ENCODE data around the gene SCN11A.
A peak's percentile ranks its signal among the peaks of the same experiment; 100 is the strongest.

SCN11A gene

GRCh38 chr3:39051649-39052561, at the start of gene SCN11A, which contains the start of gene WDR48:
SCN11A (minus strand) TSS chr3:39051944; CDS start chr3:38950362, 101,582 bp downstream.
WDR48 (plus strand) TSS chr3:39052016; CDS start chr3:39052026, 10 bp downstream.
- H3K9me3 ChIP-seq (ENCODE audit: control insufficient read depth, insufficient read depth, low read length): no peaks in the 10 kb centered on the region
- no peaks in the 10 kb centered on the region for H3K4me1 ChIP-seq (ENCODE audit: insufficient read depth, low read length)
- H3K36me3 ChIP-seq (ENCODE audit: insufficient read depth, low read length): no peaks in the 10 kb centered on the region
- H3K9ac ChIP-seq (ENCODE audit: low read depth, low read length): peak within 1 kb of the TSS; percentile 95

GRCh38 chr3:39101022-39101689, 49.4 kb upstream of the SCN11A start:
- H3K4me1 ChIP-seq (ENCODE audit: insufficient read depth, low read length): peaks cover 10% of the 10 kb centered on the region; the same call in 1 of the 2 replicates
- H3K9ac ChIP-seq (ENCODE audit: low read depth, low read length): no peak overlapping the region
- no peaks in the 10 kb centered on the region for H3K9me3 ChIP-seq (ENCODE audit: control insufficient read depth, insufficient read depth, low read length)
- peaks cover 8% of the 10 kb centered on the region; the same call in 1 of the 2 replicates for H3K36me3 ChIP-seq (ENCODE audit: insufficient read depth, low read length)

DNA sequence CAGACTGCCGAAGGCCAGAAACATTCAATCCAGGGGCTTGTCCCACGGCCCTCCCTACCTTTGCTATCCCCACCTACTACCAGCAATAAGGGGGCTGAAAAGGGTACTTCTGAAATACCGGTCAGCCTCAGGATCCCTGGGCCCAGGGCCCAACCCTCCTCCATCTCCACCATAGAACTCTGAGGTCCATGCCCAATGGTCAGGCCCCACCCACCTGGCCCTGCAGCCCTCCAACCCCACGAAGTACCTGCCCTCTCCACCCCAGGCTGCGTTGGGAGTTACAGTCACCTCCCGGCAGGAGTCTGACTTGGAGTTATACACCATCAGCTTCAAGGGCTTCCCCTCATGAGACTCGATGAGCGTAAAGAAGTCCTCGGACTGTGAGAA, 48.7 kb upstream of the SCN11A start:
- Histone ChIP-seq H3K4me1 (ENCODE audit: insufficient read depth, low read length) (peaks cover 10% of the 10 kb centered on the region; the same call in 1 of the 2 replicates), H3K9ac (ENCODE audit: low read depth, low read length) (no peak overlapping the region), H3K9me3 (ENCODE audit: control insufficient read depth, insufficient read depth, low read length) (no peaks in the 10 kb centered on the region), H3K36me3 (ENCODE audit: insufficient read depth, low read length) (peaks cover 9% of the 10 kb centered on the region; the same call in 1 of the 2 replicates)

DNA sequence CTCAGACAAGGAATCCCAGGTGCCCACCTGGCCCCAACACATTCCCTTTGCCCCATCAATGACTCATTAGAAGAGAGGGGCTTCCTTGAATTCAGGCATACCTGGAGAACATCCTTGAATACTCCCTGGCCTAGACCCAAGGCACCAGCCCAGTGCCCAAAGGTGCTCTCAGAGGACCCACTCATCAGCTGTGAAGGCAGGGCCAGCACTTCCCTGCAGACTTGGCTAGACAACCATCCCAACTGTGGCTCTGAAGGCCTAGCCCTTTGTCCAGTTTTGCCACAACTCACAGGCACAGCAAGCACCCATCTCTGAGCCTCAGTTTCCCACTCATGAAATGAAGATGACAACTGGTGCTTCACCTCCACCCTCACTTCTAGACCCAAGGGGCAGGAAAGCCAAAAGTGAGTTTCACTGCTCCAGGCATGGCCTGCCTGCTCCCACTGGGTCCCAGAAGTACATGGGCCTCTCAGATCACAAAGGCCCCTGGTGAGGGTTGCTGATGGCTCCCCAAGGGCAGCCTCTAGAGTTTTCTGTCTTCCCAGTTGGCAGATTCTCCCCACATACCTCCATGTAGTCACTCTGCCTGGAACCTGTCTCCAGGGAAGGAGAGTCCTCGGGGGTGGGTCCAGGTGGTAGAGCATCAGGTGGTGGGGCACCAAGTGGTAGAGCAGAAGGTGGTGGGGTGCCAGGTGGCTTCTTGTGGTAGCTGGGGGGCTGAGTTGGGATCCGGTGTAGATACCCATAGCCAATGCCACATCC, 48.2 kb upstream of the SCN11A start:
- Histone ChIP-seq H3K9me3 (ENCODE audit: control insufficient read depth, insufficient read depth, low read length) (no peaks in the 10 kb centered on the region), H3K4me1 (ENCODE audit: insufficient read depth, low read length) (peaks cover 10% of the 10 kb centered on the region; the same call in 1 of the 2 replicates), H3K9ac (ENCODE audit: low read depth, low read length) (no peak overlapping the region), H3K36me3 (ENCODE audit: insufficient read depth, low read length) (peaks cover 11% of the 10 kb centered on the region)

DNA sequence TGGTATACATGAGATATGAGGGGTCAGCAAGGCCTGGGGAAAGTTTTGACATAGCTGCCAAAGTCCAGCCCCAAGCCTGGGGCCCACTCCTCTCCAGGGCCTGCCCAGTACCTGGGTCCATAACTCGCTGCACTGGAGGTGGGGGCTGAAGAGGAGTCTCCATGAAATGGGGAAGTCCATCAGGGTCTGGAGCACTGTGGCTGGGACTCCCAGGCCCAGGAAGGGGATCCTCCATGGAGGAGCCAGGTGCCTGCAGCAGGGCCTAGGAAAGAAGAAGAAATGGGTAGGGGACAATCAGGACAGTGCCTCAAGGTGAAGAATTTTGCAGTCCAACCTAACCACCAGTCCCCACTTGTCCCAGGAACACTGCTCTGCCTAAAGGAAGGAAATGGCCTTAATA, 47.5 kb upstream of the SCN11A start:
- peaks cover 10% of the 10 kb centered on the region; the same call in 1 of the 2 replicates for H3K4me1 ChIP-seq (ENCODE audit: insufficient read depth, low read length)
- H3K36me3 ChIP-seq (ENCODE audit: insufficient read depth, low read length): peaks cover 13% of the 10 kb centered on the region
- H3K9me3 ChIP-seq (ENCODE audit: control insufficient read depth, insufficient read depth, low read length): no peaks in the 10 kb centered on the region
- H3K9ac ChIP-seq (ENCODE audit: low read depth, low read length): no peak overlapping the region

DNA sequence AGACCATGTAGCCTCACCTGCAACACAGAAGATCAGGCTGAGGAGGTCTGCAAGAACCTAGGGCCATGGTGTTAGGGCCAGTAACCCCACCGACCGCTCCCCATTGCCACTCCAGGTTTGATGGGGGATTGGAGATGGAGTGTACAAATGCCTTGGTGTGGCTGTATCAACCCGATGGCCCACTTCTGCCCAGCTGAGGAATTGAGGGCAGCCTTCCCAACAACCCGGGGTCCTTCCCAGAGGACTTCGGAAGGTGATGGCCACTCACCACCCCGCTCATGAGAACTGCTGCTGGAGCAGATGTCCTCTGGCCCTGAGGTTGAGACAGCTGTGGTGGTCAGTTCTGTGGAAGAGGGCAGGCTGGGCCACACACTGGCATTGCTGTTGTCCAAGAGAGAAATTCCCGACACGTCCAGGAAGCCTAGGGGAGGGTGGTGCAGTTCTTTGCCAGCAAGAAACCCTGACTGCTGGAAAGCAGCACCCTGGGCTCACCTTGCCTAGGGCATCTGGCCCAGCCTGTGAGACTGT, 46.8 kb upstream of the SCN11A start:
- Histone ChIP-seq H3K36me3 (ENCODE audit: insufficient read depth, low read length) (peaks cover 13% of the 10 kb centered on the region), H3K9me3 (ENCODE audit: control insufficient read depth, insufficient read depth, low read length) (no peaks in the 10 kb centered on the region), H3K9ac (ENCODE audit: low read depth, low read length) (no peak overlapping the region), H3K4me1 (ENCODE audit: insufficient read depth, low read length) (peaks cover 10% of the 10 kb centered on the region; the same call in 1 of the 2 replicates)

DNA sequence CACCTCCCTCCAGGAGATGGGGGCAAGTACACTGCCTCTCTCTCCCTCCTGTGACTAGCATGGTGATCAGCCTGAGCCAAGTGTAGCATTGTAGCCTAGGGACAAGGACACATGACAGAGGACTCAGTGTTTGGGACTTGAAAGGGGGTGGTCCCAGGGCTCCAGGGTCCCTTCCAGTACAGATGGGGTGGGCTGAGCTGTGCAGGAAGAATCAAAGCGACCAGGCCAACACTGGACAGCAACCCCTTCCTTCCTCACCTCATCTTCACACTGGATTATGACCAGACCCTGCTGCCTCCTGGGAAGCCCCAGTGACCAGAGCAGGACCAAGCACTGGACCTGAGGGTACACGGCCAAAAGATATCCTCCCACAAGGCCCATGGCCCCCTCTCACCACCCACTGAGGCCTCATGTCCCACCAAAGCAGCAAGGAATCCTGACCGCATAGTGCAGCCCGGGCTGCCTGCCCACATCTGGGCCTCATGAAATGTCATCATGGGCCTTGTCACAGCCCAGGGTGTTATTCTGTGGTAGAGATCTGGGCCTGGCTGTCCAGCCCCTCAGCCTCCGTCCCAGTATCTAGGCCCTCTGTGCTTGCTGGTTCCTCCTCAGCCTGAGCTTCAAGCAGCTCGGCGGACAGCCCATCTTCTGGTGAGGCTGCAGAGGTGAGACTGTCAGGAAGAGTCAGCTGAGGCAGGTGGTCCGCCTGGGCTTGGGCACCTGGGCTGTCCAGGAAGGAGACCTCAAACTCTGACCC, 46.1 kb upstream of the SCN11A start:
- H3K36me3 ChIP-seq (ENCODE audit: insufficient read depth, low read length): peaks cover 13% of the 10 kb centered on the region
- peaks cover 10% of the 10 kb centered on the region; the same call in 1 of the 2 replicates for H3K4me1 ChIP-seq (ENCODE audit: insufficient read depth, low read length)
- no peak overlapping the region for H3K9ac ChIP-seq (ENCODE audit: low read depth, low read length)
- H3K9me3 ChIP-seq (ENCODE audit: control insufficient read depth, insufficient read depth, low read length): no peaks in the 10 kb centered on the region

DNA sequence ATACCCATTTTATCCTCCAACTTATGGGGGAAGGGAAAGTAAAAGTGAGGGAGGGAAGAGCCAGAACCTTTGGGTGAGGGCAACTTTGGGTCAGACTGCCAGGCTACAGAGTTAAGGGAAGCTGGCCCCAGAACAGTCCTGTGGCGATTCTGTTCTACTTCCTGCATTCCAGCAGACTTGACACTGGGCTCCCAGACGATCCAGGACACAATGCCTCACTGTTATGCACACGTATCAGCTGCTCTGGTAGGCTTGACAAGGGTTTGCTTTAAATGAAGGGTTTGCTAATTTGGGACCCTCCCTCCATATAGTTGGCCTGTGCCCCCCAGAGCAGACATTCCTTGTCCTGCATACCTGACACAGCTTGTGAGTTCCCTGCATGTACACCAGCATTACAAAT, 45.0 kb upstream of the SCN11A start:
- Histone ChIP-seq H3K9ac (ENCODE audit: low read depth, low read length) (no peak overlapping the region), H3K4me1 (ENCODE audit: insufficient read depth, low read length) (peaks cover 10% of the 10 kb centered on the region; the same call in 1 of the 2 replicates), H3K36me3 (ENCODE audit: insufficient read depth, low read length) (peaks cover 13% of the 10 kb centered on the region), H3K9me3 (ENCODE audit: control insufficient read depth, insufficient read depth, low read length) (no peaks in the 10 kb centered on the region)

GRCh38 chr3:39095778-39096177, 44.0 kb upstream of the SCN11A start:
- H3K4me1 ChIP-seq (ENCODE audit: insufficient read depth, low read length): peaks cover 10% of the 10 kb centered on the region; the same call in 1 of the 2 replicates
- H3K9me3 ChIP-seq (ENCODE audit: control insufficient read depth, insufficient read depth, low read length): no peaks in the 10 kb centered on the region
- peaks cover 13% of the 10 kb centered on the region for H3K36me3 ChIP-seq (ENCODE audit: insufficient read depth, low read length)
- H3K9ac ChIP-seq (ENCODE audit: low read depth, low read length): no peak overlapping the region

- peaks cover 10% of the 10 kb centered on the region; the same call in 1 of the 2 replicates for H3K4me1 ChIP-seq (ENCODE audit: insufficient read depth, low read length)
- H3K36me3 ChIP-seq (ENCODE audit: insufficient read depth, low read length): peaks cover 13% of the 10 kb centered on the region
Observed at GRCh38 chr3:39094851-39095677, 43.3 kb upstream of the SCN11A start.

DNA sequence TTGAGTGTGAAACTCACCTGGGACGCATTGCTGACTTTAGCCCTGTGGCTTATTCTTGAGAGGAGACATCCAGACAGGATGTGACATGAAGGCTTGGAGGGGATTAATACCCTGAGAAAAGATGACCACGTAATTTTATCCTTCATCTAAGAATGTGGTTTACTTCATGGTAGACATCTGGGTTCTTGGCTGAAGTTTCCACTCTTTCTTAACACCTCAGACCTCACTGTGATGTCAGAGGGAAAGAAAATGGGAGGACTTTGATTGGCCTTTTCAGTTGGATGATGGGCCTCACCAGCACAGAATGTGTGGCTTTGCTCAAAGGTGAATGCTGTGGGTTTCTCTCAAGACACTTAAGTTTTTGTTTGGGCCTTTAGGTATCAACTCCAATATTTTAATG, 39.2 kb upstream of the SCN11A start:
- Histone ChIP-seq H3K36me3 (ENCODE audit: insufficient read depth, low read length) (peaks cover 9% of the 10 kb centered on the region), H3K9ac (ENCODE audit: low read depth, low read length) (no peak overlapping the region)

More at GRCh38 chr3:39094851-39095677, 43.3 kb upstream of the SCN11A start:
- no peaks in the 10 kb centered on the region for H3K9me3 ChIP-seq (ENCODE audit: control insufficient read depth, insufficient read depth, low read length)
- no peak overlapping the region for H3K9ac ChIP-seq (ENCODE audit: low read depth, low read length)

DNA sequence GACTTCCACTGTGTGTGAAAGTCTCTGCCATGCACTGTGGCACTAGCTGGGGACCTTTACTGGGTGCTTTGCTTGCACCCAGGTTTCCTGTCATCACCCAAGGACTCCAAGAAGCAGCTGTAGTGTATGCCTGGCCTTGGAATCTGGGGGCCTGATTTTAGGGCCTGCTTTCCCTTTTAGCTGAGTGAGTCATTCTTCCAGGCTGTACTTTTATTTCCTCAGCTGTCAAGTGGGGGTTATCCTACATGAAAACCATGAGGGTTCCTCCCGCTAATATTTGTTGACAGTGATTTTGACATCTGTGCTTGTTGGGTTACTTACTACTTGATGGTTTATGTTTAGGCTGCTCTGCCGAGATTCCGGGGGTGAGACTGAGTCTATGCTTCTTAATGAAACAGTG, 37.1 kb upstream of the SCN11A start:
- no peaks in the 10 kb centered on the region for H3K9me3 ChIP-seq (ENCODE audit: control insufficient read depth, insufficient read depth, low read length)
- peaks cover 5% of the 10 kb centered on the region; the same call in 1 of the 2 replicates for H3K36me3 ChIP-seq (ENCODE audit: insufficient read depth, low read length)
- H3K4me1 ChIP-seq (ENCODE audit: insufficient read depth, low read length): no peaks in the 10 kb centered on the region
- H3K9ac ChIP-seq (ENCODE audit: low read depth, low read length): no peak overlapping the region

More for the DNA sequence above, 39.2 kb upstream of the SCN11A start:
- no peaks in the 10 kb centered on the region for H3K9me3 ChIP-seq (ENCODE audit: control insufficient read depth, insufficient read depth, low read length)
- H3K4me1 ChIP-seq (ENCODE audit: insufficient read depth, low read length): no peaks in the 10 kb centered on the region
